ENCODE measurements around the gene IPCEF1.

Gene IPCEF1, protein sequence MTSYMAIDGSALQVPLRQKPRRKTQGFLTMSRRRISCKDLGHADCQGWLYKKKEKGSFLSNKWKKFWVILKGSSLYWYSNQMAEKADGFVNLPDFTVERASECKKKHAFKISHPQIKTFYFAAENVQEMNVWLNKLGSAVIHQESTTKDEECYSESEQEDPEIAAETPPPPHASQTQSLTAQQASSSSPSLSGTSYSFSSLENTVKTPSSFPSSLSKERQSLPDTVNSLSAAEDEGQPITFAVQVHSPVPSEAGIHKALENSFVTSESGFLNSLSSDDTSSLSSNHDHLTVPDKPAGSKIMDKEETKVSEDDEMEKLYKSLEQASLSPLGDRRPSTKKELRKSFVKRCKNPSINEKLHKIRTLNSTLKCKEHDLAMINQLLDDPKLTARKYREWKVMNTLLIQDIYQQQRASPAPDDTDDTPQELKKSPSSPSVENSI

GRCh38 chr6:154356690-154357089, at the start of gene IPCEF1:
Gene IPCEF1 (minus strand): TSS chr6:154356803. CDS start chr6:154265947, 90,856 bp downstream.
- DNase-seq (ENCODE audit: low read depth) = no peak

- DNase-seq (ENCODE audit: low read depth) = no peak
These were observed 49.7 kb upstream of the IPCEF1 start for GRCh38 chr6:154406301-154406700.

DNA sequence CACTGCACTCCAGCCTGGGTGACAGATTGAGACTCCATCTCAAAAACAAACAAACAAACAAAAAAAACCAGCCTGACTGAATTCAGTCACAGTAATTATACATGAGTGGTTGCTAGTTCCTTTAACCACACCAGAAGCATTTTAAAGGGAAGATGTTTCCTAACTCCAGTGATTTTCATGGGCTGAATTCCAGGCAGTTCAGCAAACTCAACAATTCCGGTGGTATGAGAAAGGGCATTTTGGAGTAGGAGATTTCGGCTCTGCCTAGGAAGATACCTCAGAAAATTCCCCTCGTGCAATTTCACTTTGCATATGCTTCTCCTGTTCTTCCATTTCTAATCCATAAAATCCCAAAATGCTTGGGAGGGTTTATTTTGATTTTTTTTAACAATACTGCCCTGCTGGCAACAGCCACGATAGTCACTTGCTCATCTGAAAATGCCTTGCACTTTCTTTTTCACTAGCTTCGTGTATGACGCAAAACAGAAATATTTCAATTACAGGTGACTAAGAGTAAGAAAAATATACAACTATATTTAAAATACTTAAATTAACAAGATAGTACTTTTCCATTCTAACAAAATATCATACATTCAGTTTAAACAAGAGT, 48.3 kb upstream of the IPCEF1 start:
- no peak for DNase-seq (ENCODE audit: low read depth)

DNA sequence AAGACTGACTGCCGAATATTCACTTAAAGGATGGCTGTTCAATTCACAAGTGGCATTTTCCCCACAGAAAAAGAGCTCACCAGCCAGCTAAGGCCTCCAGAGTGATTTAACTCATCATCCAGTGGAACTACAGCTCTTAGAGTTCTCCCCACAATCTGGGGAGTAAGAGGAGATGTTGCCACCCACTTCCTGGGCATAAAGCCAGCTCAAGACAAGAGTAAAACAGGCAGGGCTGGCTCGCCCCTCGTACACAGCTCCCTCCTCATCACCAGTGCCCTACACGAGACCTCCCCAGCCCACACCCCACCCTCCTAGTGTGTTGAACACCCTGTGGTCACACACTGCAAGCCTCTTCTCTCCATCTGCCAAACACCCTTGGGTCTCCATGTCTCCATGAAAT, 47.2 kb upstream of the IPCEF1 start:
- no peak for DNase-seq (ENCODE audit: low read depth)

DNA sequence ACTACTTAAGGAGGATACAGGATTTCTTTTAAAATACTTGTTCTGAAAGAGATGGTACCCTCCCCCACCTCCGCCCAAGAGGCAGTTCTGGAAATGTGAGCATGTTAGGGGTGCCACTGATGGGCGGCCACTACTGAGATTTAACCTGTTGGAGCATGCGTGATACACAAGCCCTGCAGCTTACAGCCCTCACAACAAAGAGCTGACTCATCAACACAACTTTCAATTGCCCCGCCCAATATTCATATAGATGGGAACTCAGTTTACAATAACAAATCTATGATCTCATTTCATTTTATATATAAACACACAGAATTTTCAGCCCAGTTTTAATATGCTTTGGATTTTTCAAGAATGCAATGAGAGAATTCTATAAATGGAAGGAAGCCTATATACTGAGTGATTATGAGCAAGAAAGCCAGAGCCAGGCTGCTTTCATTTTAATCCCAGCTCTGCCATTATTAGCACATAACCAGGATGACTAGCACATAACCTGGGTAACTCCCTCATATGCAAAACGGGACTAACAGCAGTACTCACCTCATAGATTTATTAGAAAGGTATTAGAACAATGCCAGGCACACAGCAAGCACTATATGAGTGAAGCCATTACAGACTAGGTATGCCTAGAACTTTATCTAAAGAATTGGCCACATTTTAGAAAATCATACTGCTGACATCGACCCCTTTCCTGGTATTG, 45.6 kb upstream of the IPCEF1 start:
- DNase-seq (ENCODE audit: low read depth) = no peak

DNA sequence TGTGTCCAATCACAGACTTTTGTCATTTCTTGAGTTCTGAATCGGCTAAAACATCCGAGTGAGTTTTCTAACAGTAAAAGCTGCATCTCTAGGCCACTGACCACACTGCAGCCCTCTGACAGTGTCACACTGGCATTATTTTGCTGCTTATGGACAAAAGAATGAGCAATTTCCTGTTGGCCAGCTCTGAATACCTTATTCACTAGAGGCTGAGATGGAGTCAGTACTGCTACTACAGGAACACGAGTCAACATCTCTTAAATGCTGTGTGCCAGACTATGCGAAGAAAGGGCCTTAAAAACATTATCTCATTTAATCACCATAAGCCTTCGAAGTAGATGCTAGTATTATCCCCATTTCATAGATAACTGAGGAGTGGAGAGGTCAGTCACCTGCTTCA, 42.5 kb upstream of the IPCEF1 start:
- no peak for DNase-seq (ENCODE audit: low read depth)

- DNase-seq (ENCODE audit: low read depth) = no peak
These were observed 41.0 kb upstream of the IPCEF1 start for GRCh38 chr6:154397491-154398195.

DNA sequence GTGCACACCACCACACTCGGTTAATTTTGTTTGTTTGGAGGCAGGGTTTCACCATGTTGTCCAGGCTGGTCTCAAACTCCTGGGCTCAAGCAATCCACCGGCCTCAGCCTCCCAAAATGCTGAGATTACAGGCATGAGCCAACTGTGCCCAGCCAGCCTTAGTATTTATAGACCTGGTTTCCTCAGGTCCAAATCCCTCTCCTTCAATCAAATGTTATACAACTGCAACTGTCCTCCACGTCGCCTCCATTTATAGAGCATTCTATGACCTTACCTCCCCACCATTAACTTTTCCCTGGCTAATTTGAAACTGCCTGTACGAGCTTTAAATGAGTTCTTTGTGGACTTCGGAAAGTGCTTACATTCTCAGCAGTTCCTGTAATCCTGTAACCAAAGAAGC, 39.3 kb upstream of the IPCEF1 start:
- DNase-seq (ENCODE audit: low read depth) = no peak

DNA sequence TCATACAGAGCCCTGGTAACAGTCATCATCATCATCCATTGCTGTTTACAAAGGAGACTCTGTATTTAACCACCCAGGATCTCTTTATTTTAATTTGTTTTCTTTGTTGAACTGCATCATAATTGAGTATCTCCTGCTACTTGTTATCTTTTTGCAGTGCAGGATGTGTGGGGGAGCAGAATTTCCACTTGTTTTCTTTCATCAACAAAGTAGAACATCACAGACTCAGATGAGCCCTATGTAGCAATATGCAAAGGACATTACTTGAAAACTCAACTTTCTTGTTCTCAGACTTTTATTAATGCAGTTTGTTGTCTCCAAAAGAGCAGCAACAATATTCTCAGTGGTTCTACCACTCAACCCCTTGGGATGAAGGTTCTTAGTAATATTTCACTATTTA, 38.7 kb upstream of the IPCEF1 start:
- DNase-seq (ENCODE audit: low read depth) = no peak

- DNase-seq (ENCODE audit: low read depth) = no peak
These were observed 38.0 kb upstream of the IPCEF1 start for GRCh38 chr6:154394571-154394970.

DNA sequence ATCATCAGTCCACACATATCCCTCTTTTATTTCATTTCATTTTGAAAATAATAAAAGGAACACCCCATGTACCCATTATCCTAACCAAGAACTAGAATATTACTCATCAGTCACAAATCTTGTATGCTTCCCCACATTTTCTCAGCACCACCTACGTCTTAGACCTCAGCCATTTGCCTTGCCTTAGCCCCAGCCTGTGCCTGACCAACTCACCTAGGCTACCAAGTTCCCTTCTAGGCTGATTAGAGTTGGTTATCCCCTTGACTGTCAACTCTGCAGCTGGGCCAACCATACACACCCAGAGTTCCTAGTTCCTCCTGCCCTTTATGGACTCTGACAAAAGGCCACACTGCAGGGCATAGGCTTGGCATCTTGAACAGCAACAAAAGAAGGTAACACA, 33.4 kb upstream of the IPCEF1 start:
- DNase-seq (ENCODE audit: low read depth) = no peak

GRCh38 chr6:154388803-154389202, 32.2 kb upstream of the IPCEF1 start:
- DNase-seq (ENCODE audit: low read depth) = no peak

DNA sequence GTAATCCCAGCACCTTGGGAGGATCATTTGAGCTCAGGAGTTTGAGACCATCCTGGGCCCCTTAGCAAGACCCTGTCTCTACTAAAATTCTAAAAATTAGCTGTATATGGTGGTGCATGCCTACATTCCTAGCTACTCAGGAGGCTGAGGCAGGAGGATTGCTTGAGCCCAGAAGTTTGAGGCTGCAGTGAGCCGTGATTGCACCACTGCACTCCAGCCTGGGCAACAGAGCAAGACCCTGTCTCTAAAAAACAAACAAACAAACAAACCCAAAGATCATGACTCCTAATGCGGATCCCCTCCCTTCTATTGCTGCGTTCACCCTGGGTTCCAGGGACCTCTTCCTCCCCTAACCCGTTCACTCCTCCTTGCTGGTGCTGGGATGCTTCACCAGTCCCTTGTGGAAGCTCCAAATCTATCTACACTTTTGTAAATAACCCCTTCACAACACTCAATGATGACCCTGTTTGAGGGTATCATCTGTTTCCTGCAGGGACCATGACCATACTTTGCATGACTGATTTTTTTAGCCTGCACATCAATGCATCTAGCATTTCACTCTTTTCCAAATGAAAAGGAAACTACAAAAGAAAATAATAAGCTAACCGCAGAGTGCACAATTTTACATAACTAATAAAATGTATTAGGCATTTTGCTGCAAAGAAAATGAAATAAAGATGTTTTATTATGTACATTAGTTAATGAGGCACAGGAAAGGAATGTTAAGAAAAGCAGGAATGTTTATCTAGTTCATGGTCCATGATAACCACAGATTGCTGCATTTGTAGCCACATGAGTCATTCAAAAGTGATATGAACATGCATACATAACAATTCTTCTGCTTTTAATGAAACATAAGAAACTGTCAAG, 30.5 kb upstream of the IPCEF1 start:
- DNase-seq (ENCODE audit: low read depth) = no peak

GRCh38 chr6:154384191-154384590, 27.6 kb upstream of the IPCEF1 start:
- DNase-seq (ENCODE audit: low read depth) = no peak

DNA sequence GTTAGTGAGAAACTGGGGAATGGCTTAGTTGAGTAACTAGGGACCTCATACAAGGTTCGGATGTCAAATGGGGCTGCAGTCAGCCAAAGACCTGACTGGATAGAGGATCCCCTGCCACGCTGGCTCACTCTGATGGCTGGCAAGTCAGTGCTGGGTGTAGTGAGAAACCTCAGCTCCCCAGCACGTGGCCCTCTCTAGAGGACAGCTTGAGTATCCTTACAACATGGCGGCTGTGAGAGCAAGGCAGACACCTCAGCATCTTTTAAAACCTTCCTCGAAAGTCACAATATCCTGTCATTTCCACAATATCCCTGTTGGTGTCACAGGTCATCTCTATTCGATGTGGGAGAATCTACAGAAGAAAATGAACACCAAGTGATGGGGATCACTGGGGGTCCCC, 26.7 kb upstream of the IPCEF1 start:
- DNase-seq (ENCODE audit: low read depth) = no peak

DNA sequence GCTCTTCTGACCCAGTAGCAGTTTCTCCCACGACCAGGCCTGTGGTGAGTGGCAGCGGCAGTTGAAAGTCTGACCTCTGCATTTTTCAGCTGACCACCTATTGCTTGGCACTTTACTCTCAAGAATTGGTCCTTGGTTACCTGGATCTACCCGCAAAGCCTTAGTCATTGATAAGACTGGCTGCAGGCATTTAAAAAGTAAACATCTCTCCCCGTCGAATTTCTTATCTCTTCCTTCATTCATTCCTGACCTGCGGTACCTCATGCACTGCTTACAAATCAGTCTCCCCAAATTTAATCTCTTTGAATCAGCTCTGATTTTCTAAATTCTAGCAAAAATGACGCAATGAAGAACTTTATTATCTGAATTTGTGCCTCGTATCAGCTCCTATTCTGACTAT, 26.1 kb upstream of the IPCEF1 start:
- DNase-seq (ENCODE audit: low read depth) = no peak

- no peak for DNase-seq (ENCODE audit: low read depth)
These were observed 24.9 kb upstream of the IPCEF1 start for GRCh38 chr6:154381548-154381947.

- no peak for DNase-seq (ENCODE audit: low read depth)
These were observed 24.1 kb upstream of the IPCEF1 start for GRCh38 chr6:154380741-154381140.

DNA sequence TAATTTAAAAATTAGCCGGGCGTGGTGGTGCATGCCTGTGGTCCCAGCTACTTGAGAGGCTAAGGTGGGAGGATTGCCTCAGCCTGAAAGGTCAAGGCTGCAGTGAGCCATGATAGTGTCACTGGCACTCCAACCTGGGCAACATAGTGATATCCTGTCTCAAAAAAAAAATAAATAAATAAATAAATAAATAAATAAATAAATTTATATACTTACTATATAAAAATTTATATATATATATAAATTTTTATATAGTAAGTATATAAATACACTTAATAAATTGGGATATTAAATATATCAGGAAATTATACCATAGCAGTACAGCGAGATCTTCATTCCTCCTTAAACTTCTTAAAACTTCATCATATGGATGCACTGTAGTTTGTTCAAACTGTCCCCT, 23.0 kb upstream of the IPCEF1 start:
- DNase-seq (ENCODE audit: low read depth) = no peak

DNA sequence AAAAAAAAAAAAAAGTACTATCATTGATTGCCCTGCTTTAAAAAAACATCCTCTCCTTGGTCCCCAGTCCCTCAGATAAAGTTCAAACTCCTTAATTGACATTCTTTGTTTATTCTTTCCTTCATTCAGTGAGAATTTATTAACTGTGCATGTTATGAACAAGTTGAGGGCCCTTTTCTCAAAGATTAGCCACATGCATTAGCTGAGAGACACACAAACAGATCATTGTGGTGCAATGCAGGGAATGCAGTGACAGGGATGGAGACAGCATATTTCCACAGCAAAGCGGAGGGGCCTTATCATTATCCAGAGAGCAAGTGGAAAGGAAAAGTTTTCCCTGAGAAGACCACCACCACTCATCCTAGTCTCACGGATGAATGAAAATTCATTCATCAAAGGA, 21.9 kb upstream of the IPCEF1 start:
- no peak for DNase-seq (ENCODE audit: low read depth)

DNA sequence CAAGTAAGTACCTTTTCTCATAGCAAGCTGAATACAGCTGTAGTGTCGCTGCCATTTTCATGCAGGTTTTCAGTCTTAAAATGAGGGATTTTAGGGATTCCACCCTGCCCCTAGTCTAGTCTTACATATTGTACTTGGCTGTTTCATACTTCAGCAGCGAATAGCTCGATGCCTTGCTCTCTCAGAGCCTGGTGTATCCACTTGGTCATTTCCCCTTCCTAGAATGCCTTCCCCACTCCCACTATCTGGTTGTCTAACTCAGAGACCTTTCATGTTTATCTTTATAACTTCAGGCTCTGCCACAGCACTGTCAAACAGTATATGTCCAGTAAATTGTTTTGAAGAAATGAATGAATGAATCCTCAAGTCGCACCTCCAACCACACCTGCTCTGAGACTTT, 21.1 kb upstream of the IPCEF1 start:
- DNase-seq (ENCODE audit: low read depth) = no peak

DNA sequence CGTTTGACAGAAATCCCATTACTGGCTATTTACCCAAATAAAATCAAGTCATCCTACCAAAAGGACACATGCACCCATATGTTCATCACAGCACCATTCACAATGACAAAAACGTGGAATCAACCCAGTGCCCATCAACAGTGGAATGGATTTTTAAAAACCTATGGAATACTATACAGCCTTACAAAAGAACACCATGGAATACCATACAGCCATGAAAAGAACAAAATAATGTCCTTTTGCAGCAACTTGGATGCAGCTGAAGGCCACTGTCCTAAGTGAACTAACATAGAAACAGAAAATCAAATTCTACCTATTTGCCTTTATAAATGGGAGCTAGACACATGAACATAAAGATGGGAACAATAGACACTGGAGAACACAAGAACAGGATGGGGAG, 17.4 kb upstream of the IPCEF1 start:
- DNase-seq (ENCODE audit: low read depth) = no peak

Data from stimulated activated CD8-positive, alpha-beta memory T cell treated with anti-CD3 and anti-CD28 coated beads, Interleukin-12 subunit alpha, Interleukin-12 subunit beta, amount 100 ng/mL, for 4 hours (primary cell).